DND-41 (cell line): ENCODE data around the gene VAX1.

Experiments used
- ATAC-seq: fragments of 200-7000 bp; cut with Tn5 transposase; 3 replicates; pipeline ENCODE4 v1.9.1; 2021; ENCODE audit warnings: low read depth; ENCODE audit not compliant: insufficient read depth
- DNase-seq: peaks from one replicate; pipeline ENCODE4 v3.0.0-alpha.2; 2020
- H2AFZ ChIP-seq: 2 replicates; pipeline ENCODE4 v1.6.0; 2012; ENCODE audit warnings: low read depth, low read length
- H3K27ac ChIP-seq: 2 replicates; pipeline ENCODE4 v1.5.1; 2012; ENCODE audit warnings: low read length, inconsistent platforms
- H3K27me3 ChIP-seq: fragments of 200-600 bp; sonication (generic); 2 replicates; pipeline ENCODE4 v1.6.0; 2012; ENCODE audit warnings: low read length, mild to moderate bottlenecking, inconsistent platforms; ENCODE audit not compliant: insufficient read depth, poor library complexity
- H3K36me3 ChIP-seq: 2 replicates; pipeline ENCODE4 v1.5.1; 2012; ENCODE audit warnings: low read length, inconsistent platforms; ENCODE audit not compliant: insufficient read depth
- H3K4me1 ChIP-seq: 2 replicates; pipeline ENCODE4 v1.5.1; 2012; ENCODE audit warnings: mild to moderate bottlenecking, low read length; ENCODE audit not compliant: insufficient read depth
- H3K4me2 ChIP-seq: 2 replicates; pipeline ENCODE4 v1.6.0; 2012; ENCODE audit warnings: mild to moderate bottlenecking, moderate library complexity, low read length, inconsistent platforms; ENCODE audit not compliant: insufficient read depth
- H3K4me3 ChIP-seq, 2 experiments: fragments of 200-600 bp in 1 of 2; shearing (Covaris generic) in 1 of 2; 2 replicates each; pipeline ENCODE4 v1.5.1; 2012 to 2016; ENCODE audit warnings: inconsistent platforms in 2 of 2, low read length in 2 of 2, mild to moderate bottlenecking in 2 of 2, low read depth in 1 of 2, moderate library complexity in 1 of 2
- H3K79me2 ChIP-seq: 2 replicates; pipeline ENCODE4 v1.6.0; 2012; ENCODE audit warnings: low read length, inconsistent platforms; ENCODE audit not compliant: insufficient read depth
- H3K9ac ChIP-seq: 2 replicates; pipeline ENCODE4 v1.6.0; 2012; ENCODE audit warnings: low read depth, mild to moderate bottlenecking, inconsistent platforms, low read length, moderate library complexity
- H3K9me3 ChIP-seq: 2 replicates; pipeline ENCODE4 v1.5.1; 2012; ENCODE audit warnings: low read length, moderate library complexity, mild to moderate bottlenecking, inconsistent platforms; ENCODE audit not compliant: insufficient read depth, severe bottlenecking
- H4K20me1 ChIP-seq: 2 replicates; pipeline ENCODE4 v1.6.0; 2012; ENCODE audit warnings: low read length; ENCODE audit not compliant: insufficient read depth
- CTCF ChIP-seq: IDR thresholded peaks from 2 replicates; pipeline ENCODE4 v1.5.1; 2012; ENCODE audit warnings: borderline replicate concordance, low read length, moderate library complexity, mild to moderate bottlenecking; ENCODE audit not compliant: poor library complexity, severe bottlenecking; ENCODE audit errors: extremely low read depth
- EZH2 ChIP-seq: IDR thresholded peaks from 3 replicates; pipeline ENCODE4 v1.6.1; 2012; ENCODE audit warnings: borderline replicate concordance, low read depth, mild to moderate bottlenecking, moderate library complexity, low read length, inconsistent platforms; ENCODE audit not compliant: severe bottlenecking

The VAX1 gene

GRCh38 chr10:117134306-117135025 is 3.6 kb downstream of the VAX1 start:
- no peak for ATAC-seq
- TF ChIP-seq CTCF (no peak), EZH2 (no peak)
- no peaks in the 10 kb centered on the region for H3K27me3 ChIP-seq

DNA sequence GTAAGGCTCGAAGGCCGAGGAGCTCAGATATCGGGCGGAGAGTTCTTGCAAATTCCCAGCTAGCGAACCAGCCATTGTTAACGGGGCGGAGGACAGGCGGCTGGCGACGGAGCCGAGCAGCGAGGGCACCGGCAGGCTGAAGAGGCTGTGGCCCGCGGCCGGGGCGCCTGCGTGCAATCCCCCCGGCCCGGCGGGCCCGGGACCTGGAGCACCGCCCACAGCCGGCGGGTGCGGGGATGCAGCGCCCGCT is 4.1 kb downstream of the VAX1 start:
- TF ChIP-seq CTCF = no peak
- no peak for TF ChIP-seq EZH2
- H3K79me2 ChIP-seq = no peaks in the 10 kb centered on the region
- H3K9ac ChIP-seq = no peak overlapping the region
- no peak overlapping the region for H3K4me2 ChIP-seq
- DNase-seq (no peak), ATAC-seq (no peak)
- no peak overlapping the region for H3K27ac ChIP-seq
- H2AFZ ChIP-seq = no peak overlapping the region
- H3K4me1 ChIP-seq = no peaks in the 10 kb centered on the region
- no peaks in the 10 kb centered on the region for H3K27me3 ChIP-seq
- no peaks in the 10 kb centered on the region for H3K36me3 ChIP-seq
- no peaks in the 10 kb centered on the region for H4K20me1 ChIP-seq
- no peak overlapping the region for H3K4me3 ChIP-seq
- no peaks in the 10 kb centered on the region for H3K9me3 ChIP-seq

More at GRCh38 chr10:117134306-117135025, 3.6 kb downstream of the VAX1 start:
- Histone ChIP-seq H4K20me1 (no peaks in the 10 kb centered on the region), H3K9ac (no peak overlapping the region), H3K79me2 (no peaks in the 10 kb centered on the region), H3K4me2 (no peak overlapping the region), H3K4me3 (no peak overlapping the region), H3K4me1 (no peaks in the 10 kb centered on the region), H3K9me3 (no peaks in the 10 kb centered on the region), H2AFZ (no peak overlapping the region), H3K27ac (no peak overlapping the region), H3K36me3 (no peaks in the 10 kb centered on the region)
- DNase-seq = no peak

DNA sequence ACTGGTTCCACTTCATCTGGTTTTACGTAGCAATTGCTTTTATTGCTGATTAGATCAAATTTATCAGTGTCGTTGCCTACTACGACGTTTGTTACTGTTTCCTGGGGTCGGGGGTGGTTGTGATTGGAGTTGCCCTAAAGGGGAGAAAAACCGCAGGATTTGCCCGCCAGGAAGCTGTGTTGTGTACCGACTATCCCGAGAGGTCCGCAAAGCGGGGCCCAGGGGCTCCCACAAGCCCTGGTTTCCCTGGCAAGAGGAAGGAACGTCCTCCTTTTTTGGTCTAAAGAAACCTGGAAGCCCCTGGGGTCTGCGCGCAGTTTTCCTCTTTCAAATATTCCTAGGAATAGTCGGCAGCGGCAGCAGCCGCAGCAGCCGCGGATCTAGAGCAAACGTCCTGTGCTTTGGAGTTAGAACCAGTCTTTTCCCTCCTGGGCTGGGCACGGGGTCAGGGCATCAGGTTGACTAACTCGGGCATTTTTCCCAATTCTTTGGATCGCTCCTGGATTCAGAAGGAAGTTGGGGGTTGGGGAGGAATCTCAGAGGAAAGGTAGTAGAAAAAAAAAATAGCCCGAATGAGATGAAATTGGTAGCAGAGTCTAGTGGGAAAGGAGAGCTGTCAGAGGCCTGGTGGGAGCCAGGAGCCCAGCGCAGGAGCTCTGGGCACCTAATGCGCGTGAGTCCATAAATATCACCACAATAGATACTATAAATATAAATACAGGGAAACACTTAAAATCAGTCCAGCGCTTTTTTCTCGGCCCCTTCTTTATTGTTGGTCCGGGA is 4.6 kb downstream of the VAX1 start:
- Histone ChIP-seq H3K9ac (no peak overlapping the region), H3K4me1 (no peaks in the 10 kb centered on the region), H3K27ac (no peak overlapping the region), H3K79me2 (no peaks in the 10 kb centered on the region), H3K27me3 (no peaks in the 10 kb centered on the region), H3K4me3 (no peak overlapping the region), H2AFZ (no peak overlapping the region), H3K4me2 (no peak overlapping the region), H3K36me3 (no peaks in the 10 kb centered on the region), H4K20me1 (no peaks in the 10 kb centered on the region), H3K9me3 (no peaks in the 10 kb centered on the region)
- DNase-seq (no peak), ATAC-seq (no peak)
- TF ChIP-seq CTCF (no peak), EZH2 (no peak)
